Activated CD4-positive, alpha-beta T cell treated with anti-CD3 and anti-CD28 coated beads, Interleukin-2, Interleukin-4, amounts not matched to agents 100 ng/mL and 50 ng/mL, durations not matched to agents 16 hours and 8 hours (primary cell): ENCODE results near the gene KCNMA1.

Experiments used
- DNase-seq: peaks from one replicate; pipeline ENCODE4 v3.0.0-alpha.2; 2020; ENCODE audit warnings: low spot score

Gene KCNMA1

GRCh38 chr10:77149001-77149400 lies 488.6 kb downstream of the KCNMA1 start:
- no peak for DNase-seq

DNA sequence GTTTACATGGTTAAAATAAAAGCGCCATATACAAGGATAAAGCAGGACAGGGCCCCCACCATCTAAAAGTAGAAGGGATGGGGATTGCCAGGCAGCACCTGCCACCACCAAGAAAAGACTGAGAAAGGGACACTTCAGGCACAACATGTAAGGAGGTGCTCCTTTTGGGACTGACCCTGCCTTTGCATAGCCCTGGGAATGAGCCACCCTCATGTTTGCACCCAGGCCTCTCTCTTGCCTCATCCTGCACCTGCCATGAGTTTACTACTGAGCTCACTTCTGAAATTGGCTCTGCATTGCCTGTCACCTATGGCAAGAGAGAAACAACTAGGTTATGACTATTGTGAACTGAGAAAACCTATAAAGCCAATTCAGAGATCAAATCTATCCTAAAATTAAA lies 489.7 kb downstream of the KCNMA1 start:
- DNase-seq, result no peak

DNA sequence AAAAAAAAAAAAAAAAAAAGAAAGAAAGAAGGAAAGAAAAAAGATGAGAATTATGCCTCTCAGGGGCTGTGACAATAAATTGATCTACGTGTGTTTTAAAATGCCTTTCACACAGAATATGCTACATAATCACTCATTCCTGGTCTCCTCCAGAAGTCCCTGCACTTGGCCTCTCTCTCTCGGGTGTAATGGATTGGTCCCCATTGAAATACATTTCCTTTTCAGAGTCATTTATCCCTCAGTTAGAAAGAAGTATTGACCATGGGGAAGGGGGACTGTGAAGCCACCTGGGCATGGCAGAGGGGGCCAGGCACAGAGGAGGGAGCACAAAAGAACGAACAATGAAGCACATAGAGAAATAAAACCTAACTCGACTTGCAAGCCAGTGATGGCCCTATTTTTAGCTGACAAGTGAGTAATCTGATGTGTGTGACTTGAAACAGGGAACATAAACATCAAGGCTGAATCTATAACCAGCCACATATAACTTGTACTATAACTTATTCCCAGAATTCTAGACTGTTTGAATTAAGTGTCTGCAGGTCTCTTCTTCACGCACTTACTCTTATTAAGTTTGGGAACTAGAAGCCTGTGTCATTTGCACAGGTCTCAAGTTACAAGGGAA lies 490.8 kb downstream of the KCNMA1 start:
- no peak for DNase-seq

DNA sequence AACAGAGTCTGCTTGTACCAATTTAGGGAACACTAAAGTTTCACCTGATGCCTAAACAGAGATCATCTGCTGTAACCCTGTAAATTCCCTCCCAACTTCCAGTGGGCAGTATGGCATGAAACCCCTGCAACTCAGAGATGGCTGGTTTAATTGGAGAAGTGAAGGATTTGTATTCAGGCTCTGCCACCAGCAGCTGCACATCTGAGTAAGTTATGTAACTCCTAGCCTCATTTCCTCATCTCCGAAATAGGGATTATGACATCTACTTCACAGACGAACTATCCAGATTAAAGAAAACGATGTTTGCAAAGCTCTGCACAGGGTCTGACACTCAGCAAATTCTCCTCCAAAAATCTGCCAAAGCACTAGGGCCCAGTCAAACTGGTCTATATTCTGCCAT lies 493.0 kb downstream of the KCNMA1 start:
- no peak for DNase-seq

DNA sequence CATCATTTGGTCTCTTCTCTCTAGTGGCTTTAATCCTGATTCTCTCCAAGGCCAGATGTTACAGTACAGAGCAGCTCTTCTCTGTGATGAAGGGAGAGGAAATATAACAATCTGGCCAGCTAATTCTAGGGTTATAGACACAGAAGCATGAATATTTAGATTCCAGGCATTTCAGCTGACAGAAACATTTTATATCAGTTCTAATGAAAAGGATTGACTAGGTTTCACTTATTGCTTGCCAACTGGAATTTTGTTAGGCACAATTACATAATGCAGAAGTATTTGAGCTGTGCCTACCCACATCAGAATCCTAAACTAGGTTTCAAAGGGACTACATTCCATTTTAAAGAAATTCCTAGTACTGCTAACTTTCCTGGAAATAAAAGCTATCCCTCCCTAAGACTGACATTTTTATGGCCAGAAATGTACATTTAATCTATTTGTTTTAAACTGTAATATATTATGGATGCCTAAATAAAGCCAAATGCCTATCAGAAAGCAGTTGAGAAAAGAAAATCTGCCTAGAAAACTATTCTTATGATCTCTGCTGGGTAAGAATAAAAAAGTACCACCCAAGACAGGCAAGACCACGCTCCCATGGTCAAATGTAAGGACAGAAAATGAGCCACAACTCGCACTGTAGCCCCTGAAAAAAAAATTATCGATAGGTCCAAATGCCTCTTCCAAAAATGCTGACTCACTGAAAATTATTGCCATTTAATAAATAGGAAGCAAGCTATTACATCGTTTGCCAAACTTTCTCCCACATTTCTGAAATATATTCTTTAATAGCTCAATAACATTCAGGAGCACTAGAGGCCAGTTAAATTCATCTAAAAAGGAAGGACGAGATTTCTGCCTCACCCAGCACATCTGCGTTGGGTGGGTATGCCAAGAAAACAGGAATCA lies 498.1 kb downstream of the KCNMA1 start:
- no peak for DNase-seq

GRCh38 chr10:77138541-77138940 lies 499.1 kb downstream of the KCNMA1 start:
- no peak for DNase-seq

- no peak for DNase-seq
Observed at GRCh38 chr10:77135555-77135954, 502.1 kb downstream of the KCNMA1 start.

- DNase-seq, result no peak
Observed at GRCh38 chr10:77131214-77131613, 506.4 kb downstream of the KCNMA1 start.

GRCh38 chr10:77127243-77127642 lies 510.4 kb downstream of the KCNMA1 start:
- DNase-seq, result no peak

GRCh38 chr10:77125231-77125630 lies 512.4 kb downstream of the KCNMA1 start:
- no peak for DNase-seq

GRCh38 chr10:77123330-77123729 lies 514.3 kb downstream of the KCNMA1 start:
- DNase-seq, result no peak

DNA sequence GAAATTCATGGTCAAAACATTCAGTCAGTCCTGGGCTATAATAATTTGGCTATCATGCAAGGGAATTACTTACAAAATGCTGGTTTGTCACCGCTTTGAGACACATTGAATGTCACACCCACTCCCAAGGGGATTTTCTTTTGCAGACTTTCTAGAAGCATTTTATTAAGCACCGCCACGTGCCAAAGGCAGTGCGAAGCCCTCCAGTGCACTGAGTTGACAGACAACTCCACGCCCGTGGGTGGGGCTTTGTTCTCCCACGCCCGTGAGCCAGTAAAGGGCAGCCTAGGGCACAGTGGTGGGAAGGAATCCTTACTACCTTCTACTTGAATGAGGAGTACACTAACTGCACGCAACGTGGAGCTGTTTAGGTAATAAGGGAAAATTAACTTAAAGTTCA lies 515.8 kb downstream of the KCNMA1 start:
- DNase-seq, result no peak

GRCh38 chr10:77120666-77121376 lies 516.8 kb downstream of the KCNMA1 start:
- no peak for DNase-seq

GRCh38 chr10:77120012-77120411 lies 517.6 kb downstream of the KCNMA1 start:
- no peak for DNase-seq

DNA sequence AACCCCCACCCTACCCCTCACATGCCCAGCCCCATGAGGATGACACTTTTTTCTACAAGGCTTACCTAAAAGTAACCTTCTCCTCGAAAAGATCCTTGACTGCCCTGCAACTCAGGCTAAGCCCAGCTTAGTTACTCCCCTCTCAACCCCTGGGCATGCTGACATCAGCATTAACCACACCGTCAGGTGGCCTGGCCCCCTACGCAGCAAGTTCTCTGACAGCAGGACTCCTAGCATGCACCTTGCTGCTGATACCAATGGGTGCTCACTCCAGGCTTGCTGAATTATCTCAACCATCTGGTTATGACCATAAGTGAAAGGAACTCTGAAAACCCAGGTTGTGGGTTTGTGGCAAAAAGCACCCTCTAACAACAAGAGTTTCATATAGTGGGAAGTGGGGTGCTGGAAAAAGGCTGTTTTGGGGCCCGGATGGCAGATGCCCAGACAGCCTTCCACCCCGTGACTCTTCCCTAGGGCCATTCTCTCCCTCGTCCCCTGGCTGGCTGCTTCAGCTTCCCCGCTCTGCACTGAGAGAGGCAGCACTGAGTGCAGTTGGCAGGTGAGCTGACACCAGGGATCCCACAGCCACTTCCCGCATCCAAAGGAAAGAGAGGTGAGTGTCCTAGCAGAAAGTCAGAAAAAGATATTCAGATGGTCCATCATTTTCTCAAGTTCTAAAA lies 518.9 kb downstream of the KCNMA1 start:
- DNase-seq, result no peak

GRCh38 chr10:77117501-77117900 lies 520.1 kb downstream of the KCNMA1 start:
- DNase-seq, result no peak

DNA sequence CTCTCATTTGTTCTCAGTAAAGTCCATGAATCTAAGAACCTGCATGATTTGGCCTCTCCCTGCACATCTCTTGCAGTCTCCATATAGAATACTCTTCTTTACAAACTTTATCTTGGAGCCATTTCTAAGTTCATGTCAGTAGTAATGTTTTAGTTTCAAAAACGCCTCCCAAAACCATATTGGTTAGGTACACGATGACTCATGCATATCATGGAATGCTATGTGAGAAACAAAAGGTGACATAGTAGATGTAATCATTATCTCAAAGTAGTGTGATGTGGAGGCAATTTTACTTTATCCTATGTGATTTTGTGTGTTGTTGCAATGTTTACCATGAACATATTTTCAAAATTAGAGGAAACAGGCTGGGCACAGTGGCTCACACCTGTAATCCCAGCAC lies 520.7 kb downstream of the KCNMA1 start:
- DNase-seq, result no peak

GRCh38 chr10:77114181-77114821 lies 523.3 kb downstream of the KCNMA1 start:
- DNase-seq, result no peak

GRCh38 chr10:77111611-77112550 lies 525.7 kb downstream of the KCNMA1 start:
- peak; percentile 25 for DNase-seq

DNA sequence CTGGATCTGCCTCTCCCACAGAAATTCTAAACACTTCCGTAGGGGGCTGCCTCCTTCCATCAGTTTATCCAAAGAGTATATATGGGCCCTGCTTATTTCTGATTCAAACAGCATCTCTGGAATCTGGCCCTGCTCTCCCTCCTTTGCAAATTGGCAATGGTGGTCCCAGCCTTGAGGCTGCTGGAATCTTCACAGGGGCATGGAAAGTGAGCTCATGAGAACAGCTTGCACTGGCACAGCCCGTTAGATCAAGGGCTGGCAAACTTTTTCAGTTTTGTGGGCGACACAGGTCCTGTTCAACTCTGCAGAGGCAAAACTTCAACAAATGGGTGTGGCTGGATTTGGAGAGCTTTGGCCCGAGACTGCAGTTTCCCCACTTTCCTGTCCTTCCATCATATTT lies 526.9 kb downstream of the KCNMA1 start:
- no peak for DNase-seq
